ENCODE measurements around the gene UGT1A10. TPM values are rescaled to one million over a fixed set of nuclear protein-coding genes. Genes with fewer than 3 reads are reported as not detected.

The UGT1A10 gene
- total and polyA plus RNA-seq, 8 donors: 0.09 TPM; not detected in 7

DNA sequence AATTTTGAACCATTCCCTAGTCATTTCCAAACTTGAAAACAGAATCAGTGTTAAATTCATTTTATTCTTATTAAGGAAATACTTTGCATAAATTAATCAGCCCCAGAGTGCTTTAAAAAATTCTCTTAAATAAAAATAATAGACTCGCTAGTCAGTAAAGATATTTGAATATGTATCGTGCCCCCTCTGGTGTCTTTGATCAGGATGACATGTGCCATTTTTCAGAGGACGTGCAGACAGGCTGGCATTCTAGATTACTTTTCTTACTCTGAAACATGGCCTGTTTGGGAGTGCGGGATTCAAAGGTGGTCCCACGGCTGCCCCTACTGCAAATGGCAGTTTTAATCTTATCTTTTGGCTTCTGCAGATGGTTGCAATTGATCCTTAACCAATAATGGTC lies 136.3 kb downstream of the UGT1A10 start:
- Histone ChIP-seq H3K27ac (no peak overlapping the region), H3K27me3 (no peaks in the 10 kb centered on the region), H3K9me3 (no peaks in the 10 kb centered on the region), H3K4me1 (no peaks in the 10 kb centered on the region), H3K4me3 (no peak overlapping the region), H3K36me3 (no peaks in the 10 kb centered on the region)
- 46 to 47% methylated on average over 5 of the region's 5 CpGs for WGBS, 2 donors
- ATAC-seq (no peak), FAIRE-seq (no peak), DNase-seq (no peak)
- TF ChIP-seq, protein P1, sequence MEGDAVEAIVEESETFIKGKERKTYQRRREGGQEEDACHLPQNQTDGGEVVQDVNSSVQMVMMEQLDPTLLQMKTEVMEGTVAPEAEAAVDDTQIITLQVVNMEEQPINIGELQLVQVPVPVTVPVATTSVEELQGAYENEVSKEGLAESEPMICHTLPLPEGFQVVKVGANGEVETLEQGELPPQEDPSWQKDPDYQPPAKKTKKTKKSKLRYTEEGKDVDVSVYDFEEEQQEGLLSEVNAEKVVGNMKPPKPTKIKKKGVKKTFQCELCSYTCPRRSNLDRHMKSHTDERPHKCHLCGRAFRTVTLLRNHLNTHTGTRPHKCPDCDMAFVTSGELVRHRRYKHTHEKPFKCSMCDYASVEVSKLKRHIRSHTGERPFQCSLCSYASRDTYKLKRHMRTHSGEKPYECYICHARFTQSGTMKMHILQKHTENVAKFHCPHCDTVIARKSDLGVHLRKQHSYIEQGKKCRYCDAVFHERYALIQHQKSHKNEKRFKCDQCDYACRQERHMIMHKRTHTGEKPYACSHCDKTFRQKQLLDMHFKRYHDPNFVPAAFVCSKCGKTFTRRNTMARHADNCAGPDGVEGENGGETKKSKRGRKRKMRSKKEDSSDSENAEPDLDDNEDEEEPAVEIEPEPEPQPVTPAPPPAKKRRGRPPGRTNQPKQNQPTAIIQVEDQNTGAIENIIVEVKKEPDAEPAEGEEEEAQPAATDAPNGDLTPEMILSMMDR (IDR thresholded peaks at IDR 0.05): no peak
- intact Hi-C loops (cut with DNase I): no loop called here

DNA sequence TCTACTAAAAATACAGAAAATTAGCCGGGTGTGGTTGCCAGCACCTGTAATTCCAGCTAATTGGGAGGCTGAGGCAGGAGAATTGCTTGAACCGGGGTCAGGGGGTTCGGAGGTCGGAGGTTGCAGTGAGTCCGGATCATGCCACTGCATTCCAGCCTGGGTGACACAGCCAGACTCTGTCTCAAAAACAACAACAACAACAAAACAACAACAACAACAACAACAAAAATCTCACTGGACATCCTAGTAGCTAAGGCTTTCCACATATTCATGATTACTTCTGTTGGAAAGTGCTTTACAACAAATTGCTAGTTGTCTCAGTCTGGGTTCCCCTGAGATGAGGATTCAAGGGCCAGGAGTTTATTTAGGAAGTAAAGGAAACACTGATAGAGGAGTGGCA lies 137.6 kb downstream of the UGT1A10 start:
- Histone ChIP-seq H3K27ac (no peak overlapping the region), H3K9me3 (no peaks in the 10 kb centered on the region), H3K27me3 (no peaks in the 10 kb centered on the region), H3K36me3 (no peaks in the 10 kb centered on the region), H3K4me1 (no peaks in the 10 kb centered on the region), H3K4me3 (no peak overlapping the region)
- ATAC-seq (no peak), DNase-seq (no peak), FAIRE-seq (no peak)
- TF ChIP-seq, protein P1 (IDR thresholded peaks at IDR 0.05): no peak
- intact Hi-C loops (cut with DNase I): no loop called here
- 77 to 85% methylated on average over 5 of the region's 5 CpGs for WGBS, 2 donors

DNA sequence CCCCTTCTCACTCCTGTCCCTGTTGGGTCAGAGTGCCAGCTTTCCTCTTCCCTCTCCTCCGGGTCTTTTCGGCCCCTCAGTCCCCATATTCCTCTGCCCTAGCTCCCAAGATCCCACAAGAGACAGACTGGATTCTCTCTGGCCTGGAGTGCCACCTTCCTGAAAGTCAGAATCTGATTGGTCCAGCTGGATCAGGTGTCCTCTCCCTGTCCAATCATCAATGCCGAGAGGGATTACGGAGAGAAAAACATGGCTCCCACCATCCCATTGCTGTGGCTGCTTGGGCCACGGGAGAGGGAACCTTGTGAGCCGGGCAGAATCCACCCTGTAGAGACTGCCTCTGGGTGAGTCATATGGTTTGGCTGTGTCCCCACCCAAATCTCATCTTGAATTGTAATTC lies 139.2 kb downstream of the UGT1A10 start:
- TF ChIP-seq, protein P1 (IDR thresholded peaks at IDR 0.05): no peak
- Histone ChIP-seq H3K4me3 (no peak overlapping the region), H3K27me3 (no peaks in the 10 kb centered on the region), H3K4me1 (no peaks in the 10 kb centered on the region), H3K36me3 (no peaks in the 10 kb centered on the region), H3K27ac (no peak overlapping the region), H3K9me3 (no peaks in the 10 kb centered on the region)
- no peak for FAIRE-seq
- intact Hi-C loops (cut with DNase I): no loop called here
- no peak for ATAC-seq
- DNase-seq: no peak
- 80 to 90% methylated on average over 6 of the region's 6 CpGs for WGBS, 2 donors

DNA sequence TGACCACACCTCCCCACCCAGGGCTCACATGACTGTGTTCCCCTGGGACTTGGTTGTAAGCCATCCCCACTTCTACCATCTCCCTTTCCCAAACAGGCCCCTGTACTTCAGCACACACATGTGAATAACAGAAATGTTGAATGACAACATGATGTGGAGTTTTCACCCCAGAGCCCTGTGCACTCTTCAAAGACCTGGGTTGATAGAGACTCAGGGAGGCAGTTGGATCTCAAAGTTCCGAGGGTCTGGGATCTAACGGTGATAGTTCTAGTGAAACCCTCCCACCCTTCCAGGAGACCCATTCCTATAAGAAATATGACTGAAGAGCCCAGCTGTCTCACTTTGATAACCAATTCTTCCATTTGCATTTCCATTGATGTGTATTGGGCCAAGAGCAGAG lies 141.8 kb downstream of the UGT1A10 start, which contains the start of gene MROH2A:
Gene MROH2A (plus strand): TSS at position 301 of the 400 bp plus-strand sequence. CDS start 1,029 bp downstream, outside the sequence.
- H3K4me1 ChIP-seq: no peaks in the 10 kb centered on the region
- ATAC-seq (no peak), DNase-seq (no peak), FAIRE-seq (no peak)
- H3K4me3 ChIP-seq: no peak within 1 kb of the TSS
- H3K27me3 ChIP-seq: no peaks in the 10 kb centered on the region
- H3K27ac ChIP-seq: no peak within 1 kb of the TSS
- TF ChIP-seq, protein P1 (IDR thresholded peaks at IDR 0.05): no peak
- WGBS, 2 donors: 52 to 56% methylated on average over 2 of the region's 2 CpGs
- intact Hi-C loops (cut with DNase I): no loop called here
- no peaks in the 10 kb centered on the region for H3K9me3 ChIP-seq
- H3K36me3 ChIP-seq: no peaks in the 10 kb centered on the region

DNA sequence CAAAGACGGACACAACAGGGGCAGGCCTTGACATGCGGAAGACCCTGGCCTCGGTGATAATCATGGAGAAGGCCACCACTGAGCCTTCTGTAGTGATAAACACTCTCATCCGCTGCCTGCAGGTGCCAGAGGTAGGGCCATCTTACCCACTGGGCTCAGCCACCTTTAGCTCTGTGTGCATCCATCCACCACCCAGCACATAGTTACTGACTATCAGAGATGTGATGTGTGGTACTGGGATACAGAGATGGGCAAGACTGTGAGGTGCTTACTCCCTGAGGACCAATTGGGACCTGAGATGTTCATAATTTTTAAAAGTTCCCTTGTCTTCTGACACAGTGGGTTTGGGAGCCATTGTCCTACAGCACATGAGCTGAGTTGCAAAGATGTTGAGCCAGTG lies 143.5 kb downstream of the UGT1A10 start:
- DNase-seq: no peak
- intact Hi-C loops (cut with DNase I): no loop called here

More for the DNA sequence above, 143.5 kb downstream of the UGT1A10 start:
- FAIRE-seq (no peak), ATAC-seq (no peak)
- Histone ChIP-seq H3K4me1 (no peaks in the 10 kb centered on the region), H3K9me3 (no peaks in the 10 kb centered on the region), H3K36me3 (no peaks in the 10 kb centered on the region), H3K27ac (no peak overlapping the region), H3K4me3 (no peak overlapping the region), H3K27me3 (no peaks in the 10 kb centered on the region)
- TF ChIP-seq, protein P1 (IDR thresholded peaks at IDR 0.05): no peak
- 72 to 81% methylated on average over 4 of the region's 4 CpGs for WGBS, 2 donors

All from pancreas (tissue), 10 donors.